ENCODE data around the gene STK16.
A peak's percentile ranks its signal among the peaks of the same experiment; 100 is the strongest.

STK16 gene

DNA sequence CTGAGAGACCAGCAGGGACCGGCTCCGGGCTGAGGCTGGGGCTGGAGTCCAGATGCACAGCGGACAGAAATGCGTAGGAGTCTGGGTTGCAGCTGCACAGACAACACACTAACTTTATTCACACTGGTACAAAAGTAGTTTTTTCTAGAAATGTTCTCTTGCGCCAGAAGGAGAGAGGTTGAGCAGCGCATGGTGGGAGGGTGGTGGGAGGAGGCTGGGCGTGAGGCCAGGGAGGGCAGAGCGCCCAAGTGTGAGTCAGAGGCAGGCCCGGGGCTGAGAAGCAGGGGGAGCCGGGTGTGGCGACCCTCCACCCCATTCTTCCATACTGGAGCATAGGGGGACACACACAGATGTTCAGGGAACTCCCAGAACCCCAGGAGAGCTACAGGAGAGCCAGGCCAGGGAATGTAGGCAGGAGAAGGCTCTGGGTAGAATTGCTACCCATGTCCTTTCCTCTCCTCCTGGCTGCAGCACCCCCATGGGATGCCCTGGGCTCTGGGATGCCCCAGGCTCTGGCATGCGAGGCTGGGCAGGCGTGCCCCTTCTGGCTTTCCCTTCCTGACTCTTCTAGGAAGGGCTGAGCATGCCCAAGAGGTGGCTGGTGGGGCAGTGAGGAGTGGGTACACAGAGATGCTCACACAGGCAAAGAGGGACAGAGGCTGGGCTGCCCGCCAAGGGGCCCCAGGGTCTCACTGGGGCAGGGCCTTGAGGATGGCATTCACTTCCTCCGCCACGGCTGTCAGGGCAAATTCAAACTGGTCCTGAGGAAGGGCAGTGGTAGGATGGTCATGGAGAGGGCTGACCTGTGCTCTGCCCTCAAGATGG is 44.5 kb downstream of the STK16 start:
- Histone ChIP-seq H3K36me3 (ENCODE audit: control insufficient read depth, insufficient read depth, low read length) (no peaks in the 10 kb centered on the region), H3K9ac (ENCODE audit: low read depth, low read length) (no peak overlapping the region), H3K4me3 (ENCODE audit: low read depth, low read length) (no peak overlapping the region), H3K27me3 (ENCODE audit: control insufficient read depth, insufficient read depth, low read length) (peaks cover 11% of the 10 kb centered on the region), H3K9me3 (ENCODE audit: control insufficient read depth, insufficient read depth, low read length) (no peaks in the 10 kb centered on the region), H3K4me1 (ENCODE audit: control insufficient read depth, insufficient read depth, low read length) (peaks cover 4% of the 10 kb centered on the region)

DNA sequence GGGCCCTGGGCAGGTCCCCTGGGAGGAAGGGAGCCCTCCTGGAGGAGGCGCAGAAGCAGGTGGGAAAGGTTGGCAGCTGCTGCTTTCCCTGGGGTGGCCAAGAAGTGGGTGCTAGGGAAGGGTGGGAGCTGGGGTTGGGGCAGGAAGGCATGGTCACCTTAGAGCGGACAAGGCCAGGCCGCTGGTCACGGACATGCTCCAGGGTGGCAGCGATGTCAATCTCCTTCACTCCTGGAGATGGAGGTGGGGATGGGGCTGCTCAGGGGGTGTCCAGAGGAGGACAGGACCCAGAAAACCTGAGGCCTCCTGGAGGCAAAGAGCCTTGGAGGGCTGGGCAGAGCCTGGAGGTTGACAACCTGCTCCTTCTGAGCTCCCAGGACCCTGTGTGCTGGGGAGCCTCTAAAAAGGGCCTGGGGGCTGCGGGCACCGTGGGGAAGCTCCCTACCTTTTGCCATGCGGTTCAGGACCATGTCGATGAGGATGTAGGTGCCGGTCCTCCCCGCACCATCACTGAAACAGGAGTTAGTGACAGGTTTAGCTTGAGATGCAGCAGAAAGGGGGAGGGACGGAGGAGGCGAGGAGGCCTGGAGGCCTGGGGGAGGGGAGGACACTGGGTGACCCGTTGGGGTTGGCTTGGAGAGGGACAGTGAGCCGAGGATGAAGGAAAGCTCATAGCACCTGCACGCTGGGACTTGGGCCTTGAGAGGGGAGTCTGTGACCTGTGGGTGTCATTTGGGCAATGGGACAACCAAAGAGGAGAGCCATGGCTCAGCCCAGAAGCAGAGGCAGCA is 45.3 kb downstream of the STK16 start:
- Histone ChIP-seq H3K36me3 (ENCODE audit: control insufficient read depth, insufficient read depth, low read length) (no peaks in the 10 kb centered on the region), H3K9ac (ENCODE audit: low read depth, low read length) (no peak overlapping the region), H3K4me1 (ENCODE audit: control insufficient read depth, insufficient read depth, low read length) (peaks cover 4% of the 10 kb centered on the region), H3K27me3 (ENCODE audit: control insufficient read depth, insufficient read depth, low read length) (peaks cover 17% of the 10 kb centered on the region), H3K9me3 (ENCODE audit: control insufficient read depth, insufficient read depth, low read length) (no peaks in the 10 kb centered on the region), H3K4me3 (ENCODE audit: low read depth, low read length) (no peak overlapping the region)

DNA sequence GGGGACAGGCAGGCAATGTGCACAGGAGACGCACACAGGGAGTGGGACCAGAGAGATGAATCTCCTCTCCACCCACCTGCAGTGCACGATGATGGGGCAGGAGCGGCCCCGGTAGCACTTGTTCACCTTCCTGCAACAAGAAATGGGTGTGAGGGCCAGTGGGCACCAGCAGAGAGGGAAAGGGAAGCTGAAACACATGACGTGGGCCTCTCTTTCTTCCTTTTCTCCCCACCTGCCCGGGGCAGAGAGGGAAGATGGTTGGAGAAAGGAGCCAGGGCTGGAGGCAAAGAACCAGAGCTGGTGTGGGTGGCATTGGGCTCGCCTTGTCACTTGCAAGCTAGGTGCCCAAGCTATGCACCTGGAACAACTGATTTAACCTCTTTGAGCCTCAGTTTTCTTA is 46.1 kb downstream of the STK16 start:
- Histone ChIP-seq H3K9me3 (ENCODE audit: control insufficient read depth, insufficient read depth, low read length) (no peaks in the 10 kb centered on the region), H3K36me3 (ENCODE audit: control insufficient read depth, insufficient read depth, low read length) (peaks cover under 1% of the 10 kb centered on the region), H3K9ac (ENCODE audit: low read depth, low read length) (no peak overlapping the region), H3K4me1 (ENCODE audit: control insufficient read depth, insufficient read depth, low read length) (peaks cover 4% of the 10 kb centered on the region), H3K4me3 (ENCODE audit: low read depth, low read length) (no peak overlapping the region), H3K27me3 (ENCODE audit: control insufficient read depth, insufficient read depth, low read length) (peaks cover 22% of the 10 kb centered on the region)

DNA sequence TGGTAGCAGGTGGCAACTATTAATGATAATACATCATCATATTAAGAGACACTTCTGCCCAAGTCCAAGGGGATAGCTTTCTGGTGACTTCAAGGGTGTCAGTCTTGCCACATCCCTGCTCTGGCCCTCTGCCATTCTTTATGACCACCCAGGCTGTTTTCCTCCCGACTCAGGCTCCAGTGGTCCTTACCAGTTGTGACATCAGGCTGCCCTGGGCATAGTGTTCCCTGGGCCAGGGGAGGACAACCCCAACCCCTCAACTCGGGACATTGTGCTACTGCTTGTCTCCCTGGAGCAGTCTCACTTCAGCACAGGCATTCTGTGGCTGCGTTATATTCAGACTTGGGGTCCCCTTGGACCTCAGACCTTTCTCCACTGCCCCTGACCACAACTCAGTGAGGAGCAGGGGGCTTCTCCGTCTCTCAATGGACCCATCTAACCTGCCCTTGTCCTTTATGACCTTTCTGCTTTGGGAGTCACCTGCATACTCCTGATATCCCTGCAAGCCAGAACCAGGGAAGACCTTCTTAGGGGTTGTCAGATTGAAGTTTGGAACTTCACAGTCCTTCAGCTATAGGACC is 46.7 kb downstream of the STK16 start:
- Histone ChIP-seq H3K4me3 (ENCODE audit: low read depth, low read length) (no peak overlapping the region), H3K4me1 (ENCODE audit: control insufficient read depth, insufficient read depth, low read length) (no peaks in the 10 kb centered on the region), H3K27me3 (ENCODE audit: control insufficient read depth, insufficient read depth, low read length) (peaks cover 22% of the 10 kb centered on the region), H3K9ac (ENCODE audit: low read depth, low read length) (no peak overlapping the region), H3K9me3 (ENCODE audit: control insufficient read depth, insufficient read depth, low read length) (no peaks in the 10 kb centered on the region), H3K36me3 (ENCODE audit: control insufficient read depth, insufficient read depth, low read length) (peaks cover 3% of the 10 kb centered on the region)

DNA sequence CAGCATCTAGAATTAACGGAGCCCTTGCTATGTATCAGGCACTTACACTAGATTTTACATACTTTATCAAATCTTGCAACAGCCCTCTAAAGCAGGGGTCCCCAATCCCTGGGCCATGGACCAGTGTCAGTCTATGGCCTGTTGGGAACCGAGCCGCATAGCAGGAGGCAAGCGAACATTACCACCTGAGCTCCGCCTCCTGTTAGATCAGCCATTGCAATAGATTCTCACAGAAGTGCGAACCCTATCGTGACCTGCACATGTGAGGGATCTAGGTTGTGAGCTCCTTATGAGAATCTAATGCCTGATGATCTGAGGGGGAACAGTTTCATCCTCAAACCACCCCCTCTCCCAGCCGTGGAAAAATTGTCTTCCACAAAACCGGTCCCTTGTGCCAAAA is 47.3 kb downstream of the STK16 start:
- H3K4me1 ChIP-seq (ENCODE audit: control insufficient read depth, insufficient read depth, low read length) = no peaks in the 10 kb centered on the region
- H3K9ac ChIP-seq (ENCODE audit: low read depth, low read length) = no peak overlapping the region
- peaks cover 3% of the 10 kb centered on the region for H3K36me3 ChIP-seq (ENCODE audit: control insufficient read depth, insufficient read depth, low read length)
- H3K27me3 ChIP-seq (ENCODE audit: control insufficient read depth, insufficient read depth, low read length) = peaks cover 24% of the 10 kb centered on the region
- H3K9me3 ChIP-seq (ENCODE audit: control insufficient read depth, insufficient read depth, low read length) = no peaks in the 10 kb centered on the region
- H3K4me3 ChIP-seq (ENCODE audit: low read depth, low read length) = no peak overlapping the region

DNA sequence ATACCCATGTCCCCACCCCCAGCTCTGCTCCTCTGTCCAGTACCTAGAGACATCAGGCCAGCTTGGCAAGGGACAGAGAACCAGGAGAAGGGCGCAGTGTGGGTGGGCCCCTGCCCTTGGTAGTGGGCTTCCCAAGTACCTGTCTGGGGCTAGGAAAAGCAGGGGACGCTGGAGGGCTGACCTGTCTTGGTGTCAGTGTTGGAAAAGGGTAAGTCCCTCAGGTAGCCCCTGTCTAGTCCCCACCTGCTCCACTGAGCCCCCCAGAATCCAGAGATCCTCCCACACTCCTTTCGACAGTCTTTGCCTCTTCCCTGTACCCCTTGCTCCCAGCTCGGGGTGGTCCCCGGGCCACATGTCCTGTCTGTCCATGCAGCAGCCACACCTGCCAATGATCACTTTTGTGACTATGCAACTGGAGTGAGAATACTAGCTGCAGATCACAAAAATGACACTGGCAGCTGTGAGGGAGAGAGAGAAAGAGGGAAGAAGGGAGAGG is 48.5 kb downstream of the STK16 start:
- Histone ChIP-seq H3K9me3 (ENCODE audit: control insufficient read depth, insufficient read depth, low read length) (no peaks in the 10 kb centered on the region), H3K9ac (ENCODE audit: low read depth, low read length) (no peak overlapping the region), H3K27me3 (ENCODE audit: control insufficient read depth, insufficient read depth, low read length) (peaks cover 24% of the 10 kb centered on the region), H3K36me3 (ENCODE audit: control insufficient read depth, insufficient read depth, low read length) (peaks cover 3% of the 10 kb centered on the region), H3K4me3 (ENCODE audit: low read depth, low read length) (peak overlapping the region; percentile 69), H3K4me1 (ENCODE audit: control insufficient read depth, insufficient read depth, low read length) (no peaks in the 10 kb centered on the region)

DNA sequence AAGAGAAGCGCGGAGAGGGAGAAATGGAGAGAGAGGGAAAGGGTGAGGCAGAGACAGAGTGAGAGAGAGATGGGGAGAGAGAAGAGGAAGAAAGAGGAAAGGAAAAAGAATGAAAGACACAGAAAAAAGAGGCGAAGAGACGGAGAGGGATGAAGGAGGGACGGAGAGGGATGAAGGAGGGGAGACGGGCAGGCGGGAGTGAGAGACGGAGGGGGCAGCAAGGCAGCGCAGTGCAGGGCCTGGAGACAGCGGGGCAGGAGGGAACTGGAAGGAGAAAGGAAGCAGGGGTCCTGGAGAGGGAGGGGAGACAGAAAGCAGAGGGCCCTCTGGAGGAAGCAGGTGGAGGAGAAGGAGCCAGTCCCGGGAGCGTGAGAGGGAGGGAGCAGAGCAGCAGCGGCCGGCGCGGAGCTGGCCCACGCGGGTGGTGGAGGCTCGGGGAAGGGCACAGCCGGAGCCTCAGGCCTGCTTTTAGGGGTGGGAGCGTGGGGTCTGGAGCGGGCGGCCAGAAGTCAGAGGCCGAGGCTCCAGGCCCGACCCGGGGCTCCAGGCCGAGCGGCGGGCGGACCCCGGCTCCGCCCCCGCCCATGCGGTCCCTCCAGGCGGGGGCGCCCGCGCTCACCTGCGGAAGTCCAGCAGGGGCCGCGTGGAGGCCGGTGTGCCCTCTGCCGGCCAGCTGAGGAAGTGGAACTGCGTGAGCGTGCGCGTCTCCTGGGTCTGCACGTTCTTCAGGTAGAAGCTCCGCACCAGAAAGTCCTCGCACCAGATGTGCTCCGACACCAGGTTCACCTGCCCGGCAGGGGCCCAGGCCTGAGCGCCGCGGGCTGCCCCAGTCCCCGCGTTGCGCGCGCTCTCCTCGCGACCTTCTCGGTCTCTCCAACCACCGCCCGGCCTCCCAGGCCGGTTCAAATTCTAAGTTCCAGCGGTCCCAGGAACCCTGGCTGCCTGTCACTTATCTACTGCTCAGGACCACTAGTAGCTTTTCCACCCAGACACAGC is 49.4 kb downstream of the STK16 start:
- no peaks in the 10 kb centered on the region for H3K9me3 ChIP-seq (ENCODE audit: control insufficient read depth, insufficient read depth, low read length)
- H3K36me3 ChIP-seq (ENCODE audit: control insufficient read depth, insufficient read depth, low read length) = peaks cover 3% of the 10 kb centered on the region
- H3K4me3 ChIP-seq (ENCODE audit: low read depth, low read length) = peak overlapping the region; percentile 69
- no peaks in the 10 kb centered on the region for H3K4me1 ChIP-seq (ENCODE audit: control insufficient read depth, insufficient read depth, low read length)
- peaks cover 24% of the 10 kb centered on the region for H3K27me3 ChIP-seq (ENCODE audit: control insufficient read depth, insufficient read depth, low read length)
- H3K9ac ChIP-seq (ENCODE audit: low read depth, low read length) = peak overlapping the region; percentile 84

DNA sequence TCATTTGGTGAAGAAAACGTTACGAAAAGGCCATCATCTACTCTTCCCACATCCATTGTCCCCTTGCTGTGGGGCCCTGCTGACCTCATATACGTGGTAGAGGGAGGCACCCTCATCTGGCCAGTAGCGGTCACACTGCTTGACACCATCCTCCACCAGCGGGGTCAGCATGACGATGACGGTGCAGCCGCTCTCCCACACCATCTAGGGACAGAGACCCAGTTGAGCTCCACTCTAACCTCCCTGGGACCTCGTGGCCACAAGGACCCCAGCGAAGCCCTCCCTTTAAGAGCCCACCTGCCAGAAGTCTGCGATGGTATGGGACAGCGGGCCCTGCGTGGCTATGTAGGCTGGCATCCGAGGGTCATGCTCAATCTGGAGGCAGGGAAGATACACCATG is 50.9 kb downstream of the STK16 start:
- no peak overlapping the region for H3K9ac ChIP-seq (ENCODE audit: low read depth, low read length)
- no peak overlapping the region for H3K4me3 ChIP-seq (ENCODE audit: low read depth, low read length)
- peaks cover 3% of the 10 kb centered on the region for H3K36me3 ChIP-seq (ENCODE audit: control insufficient read depth, insufficient read depth, low read length)
- no peaks in the 10 kb centered on the region for H3K9me3 ChIP-seq (ENCODE audit: control insufficient read depth, insufficient read depth, low read length)
- H3K27me3 ChIP-seq (ENCODE audit: control insufficient read depth, insufficient read depth, low read length) = peaks cover 29% of the 10 kb centered on the region
- no peaks in the 10 kb centered on the region for H3K4me1 ChIP-seq (ENCODE audit: control insufficient read depth, insufficient read depth, low read length)

DNA sequence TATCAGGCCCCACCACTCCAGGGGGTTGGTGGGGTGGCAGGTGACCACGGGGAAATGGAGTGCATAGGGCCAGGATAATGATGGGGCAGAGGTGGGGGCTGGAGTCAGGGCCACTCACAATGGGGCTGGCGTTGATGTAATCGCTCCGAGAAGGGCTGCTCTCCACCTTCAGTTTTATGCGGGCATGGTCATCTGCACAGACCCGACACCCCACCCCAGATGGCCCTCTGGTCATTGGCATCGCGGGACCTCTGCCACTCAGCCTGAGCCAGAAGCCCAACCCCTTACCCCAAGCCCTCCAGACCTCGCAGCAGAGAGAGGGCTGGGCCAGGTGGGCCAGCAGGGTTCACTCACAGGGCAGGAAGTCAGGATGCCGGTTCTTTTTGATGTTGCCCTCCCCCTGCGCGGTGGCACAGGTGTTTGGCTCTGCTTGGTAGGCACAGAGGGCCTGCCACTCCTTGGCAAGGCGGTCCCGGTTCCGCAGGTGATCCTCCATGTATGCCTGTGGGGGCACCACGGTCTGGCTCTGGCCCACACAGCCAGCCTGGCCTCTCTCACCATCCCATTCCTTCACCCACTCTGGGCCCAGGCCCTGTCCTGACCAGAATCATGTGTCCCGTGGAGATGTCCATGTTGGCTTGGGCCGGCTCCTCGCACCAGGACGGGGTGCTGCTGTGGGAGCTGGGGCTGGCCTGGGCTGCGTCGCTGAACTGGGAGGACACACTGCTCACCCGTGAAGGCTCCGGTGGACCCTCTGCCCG is 51.5 kb downstream of the STK16 start:
- peaks cover 30% of the 10 kb centered on the region for H3K27me3 ChIP-seq (ENCODE audit: control insufficient read depth, insufficient read depth, low read length)
- H3K4me1 ChIP-seq (ENCODE audit: control insufficient read depth, insufficient read depth, low read length) = no peaks in the 10 kb centered on the region
- no peak overlapping the region for H3K9ac ChIP-seq (ENCODE audit: low read depth, low read length)
- H3K36me3 ChIP-seq (ENCODE audit: control insufficient read depth, insufficient read depth, low read length) = peaks cover 3% of the 10 kb centered on the region
- no peaks in the 10 kb centered on the region for H3K9me3 ChIP-seq (ENCODE audit: control insufficient read depth, insufficient read depth, low read length)
- no peak overlapping the region for H3K4me3 ChIP-seq (ENCODE audit: low read depth, low read length)

DNA sequence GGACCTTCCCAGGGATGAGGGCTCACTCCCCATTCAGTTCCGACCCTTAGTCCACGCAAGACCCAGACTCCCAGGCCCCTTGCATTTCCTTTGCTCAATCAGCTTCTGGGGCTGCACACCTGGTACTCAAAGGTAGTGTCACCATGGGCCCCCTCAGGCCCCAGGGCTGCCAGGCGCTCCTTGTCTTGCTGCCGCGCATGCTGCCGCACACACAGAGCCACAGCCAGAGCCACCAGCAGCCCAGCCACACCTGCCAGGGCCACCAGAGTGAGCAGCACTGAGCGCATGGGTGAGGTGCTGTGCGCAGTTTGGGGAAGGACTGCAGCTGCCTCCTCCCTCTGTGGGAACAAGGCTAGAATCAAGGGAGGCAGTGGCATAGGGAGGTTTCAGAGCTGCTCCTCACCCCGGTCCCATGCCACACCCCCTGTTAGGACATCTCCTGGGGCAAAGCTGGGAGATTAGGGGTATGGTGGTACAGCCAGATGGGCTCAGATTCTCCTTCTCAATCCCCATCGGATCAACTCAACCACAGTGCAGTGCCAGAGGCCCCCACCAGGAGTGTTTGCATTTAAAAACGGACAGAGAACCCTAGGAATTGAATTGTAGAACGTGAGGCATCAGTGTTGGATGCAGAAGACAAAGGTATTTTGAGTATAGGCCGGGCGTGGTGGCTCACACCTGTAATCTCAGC is 52.6 kb downstream of the STK16 start:
- Histone ChIP-seq H3K9ac (ENCODE audit: low read depth, low read length) (no peak overlapping the region), H3K4me3 (ENCODE audit: low read depth, low read length) (no peak overlapping the region), H3K9me3 (ENCODE audit: control insufficient read depth, insufficient read depth, low read length) (no peaks in the 10 kb centered on the region), H3K36me3 (ENCODE audit: control insufficient read depth, insufficient read depth, low read length) (peaks cover 3% of the 10 kb centered on the region), H3K4me1 (ENCODE audit: control insufficient read depth, insufficient read depth, low read length) (no peaks in the 10 kb centered on the region), H3K27me3 (ENCODE audit: control insufficient read depth, insufficient read depth, low read length) (peaks cover 30% of the 10 kb centered on the region)
